A549 (cell line): ENCODE measurements around the gene RAB4B.

Experiments
- CTCF ChIP-seq: fragments of >200 bp; sonication (Bioruptor Twin); formaldehyde crosslinking; IDR thresholded peaks from 3 replicates; pipeline ENCODE4 v1.5.1; 2016
- REST ChIP-seq: fragments of 200-600 bp; sonication (generic); IDR thresholded peaks from 2 replicates; pipeline ENCODE4 v1.6.1; 2016; ENCODE audit warnings: antibody characterized with exemption, mild to moderate bottlenecking, moderate library complexity

GRCh38 chr19:40775632-40776022 is 2.4 kb upstream of the RAB4B start:
- no peak for TF ChIP-seq CTCF
- no peak for TF ChIP-seq REST
